A204.1 (cell line): ENCODE results near the gene RASL11A.
"Not testable (repeated sequence)": the region's sequence is repeated elsewhere in the genome, so short reads cannot be mapped to it uniquely, and the experiment has no call there.

Source experiments
- FAIRE-seq: peaks from 2 replicates; lab custom pipeline; 2012; peaks lifted over from hg19 to GRCh38; lab: Jason Lieb, UNC

Gene RASL11A

GRCh38 chr13:27300941-27301586, 30.4 kb downstream of the RASL11A start:
- no peak for FAIRE-seq

DNA sequence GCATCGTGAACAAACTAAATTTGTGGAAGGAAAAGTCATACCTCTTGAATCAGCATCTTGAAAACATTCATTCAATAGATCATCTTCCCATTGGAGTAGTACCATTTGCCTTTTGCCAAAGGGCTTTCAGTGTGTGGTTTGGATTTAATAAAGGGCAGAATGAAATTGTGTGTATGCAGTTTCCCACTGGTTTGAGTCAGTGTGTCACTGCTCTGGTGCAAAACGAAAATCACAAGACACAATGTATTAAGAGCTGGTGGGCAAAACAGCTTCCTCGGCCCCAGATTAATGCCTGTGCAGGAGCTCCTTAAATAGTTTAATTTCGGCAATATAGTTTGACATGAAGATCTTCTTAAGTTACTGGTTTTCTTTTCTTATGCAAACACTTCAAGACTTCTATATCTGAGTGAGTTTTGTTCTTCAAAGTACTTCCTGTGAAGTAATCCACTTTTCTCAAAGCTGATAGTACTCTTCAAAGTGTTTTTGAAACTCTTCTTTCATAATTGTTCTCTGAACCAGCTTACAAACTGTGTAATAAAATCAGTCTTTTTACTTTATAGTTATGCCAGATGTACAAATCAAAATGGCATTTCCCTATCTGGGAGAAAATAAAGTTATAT, 32.1 kb downstream of the RASL11A start:
- FAIRE-seq: no peak

DNA sequence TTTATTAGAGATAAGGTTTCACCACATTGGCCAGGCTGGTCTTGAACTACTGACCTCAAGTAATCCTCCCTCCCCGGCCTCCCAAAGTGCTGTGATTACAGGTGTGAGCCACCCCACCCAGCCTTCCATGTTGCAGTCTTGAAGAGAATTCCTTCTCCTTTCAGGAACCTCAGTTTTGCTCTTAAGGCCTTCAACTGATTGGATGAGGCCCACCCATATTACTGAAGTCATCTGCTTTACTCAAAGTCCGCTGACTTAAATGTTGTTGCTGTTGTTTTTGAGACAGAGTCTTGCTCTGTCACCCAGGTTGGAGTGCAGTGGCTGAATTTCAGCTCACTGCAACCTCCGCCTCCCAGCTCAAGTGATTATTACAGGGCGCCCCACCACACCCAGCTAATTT, 33.5 kb downstream of the RASL11A start:
- no peak for FAIRE-seq

- no peak for FAIRE-seq
These were observed 34.0 kb downstream of the RASL11A start for GRCh38 chr13:27304611-27305010.

DNA sequence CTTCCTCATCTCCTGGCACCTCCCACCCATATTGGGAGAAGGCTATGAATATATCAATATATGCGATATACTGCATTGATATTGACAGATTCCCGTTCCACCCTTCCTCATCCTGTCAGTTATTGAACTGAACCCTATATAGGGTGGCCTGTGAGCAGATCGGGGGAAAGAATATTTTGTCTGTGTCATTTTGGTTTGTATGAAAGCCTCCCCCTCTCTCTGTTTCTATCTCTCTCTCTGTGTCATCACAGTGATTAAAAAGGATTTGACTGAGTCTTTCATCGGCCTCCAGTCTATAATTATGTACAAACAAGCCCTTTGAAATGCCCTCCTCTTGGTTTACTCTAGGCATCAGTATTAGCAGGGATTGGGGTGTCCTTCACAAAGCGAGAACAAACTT, 35.7 kb downstream of the RASL11A start:
- FAIRE-seq: no peak

GRCh38 chr13:27308941-27309340, 38.3 kb downstream of the RASL11A start:
- no peak for FAIRE-seq

DNA sequence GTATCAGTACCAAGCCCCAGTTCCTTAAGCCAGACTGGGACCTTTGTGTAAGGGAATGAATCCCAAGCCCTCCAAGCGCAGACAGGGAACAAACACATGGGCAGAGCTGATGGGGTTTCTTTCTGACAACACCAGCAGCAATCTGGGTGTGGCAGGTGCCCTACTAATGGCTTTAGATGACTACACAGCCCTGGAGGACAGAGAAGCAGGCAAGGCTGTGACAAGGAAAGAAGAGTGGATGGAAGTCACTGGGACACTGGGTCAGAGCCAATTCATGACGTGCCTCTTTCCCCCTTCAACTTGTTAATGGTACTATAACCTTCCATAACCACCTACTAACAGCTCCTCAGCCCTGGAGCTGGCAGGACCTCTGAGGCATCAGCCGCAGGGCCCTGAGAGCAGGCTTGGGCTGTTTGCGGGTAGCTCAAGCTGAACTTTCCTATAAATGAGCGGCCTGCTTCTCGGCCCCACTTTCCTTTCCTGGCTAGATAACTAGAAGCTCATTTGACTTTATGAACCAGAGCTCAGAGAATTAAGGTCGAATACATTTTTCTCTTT, 38.9 kb downstream of the RASL11A start:
- no peak for FAIRE-seq

DNA sequence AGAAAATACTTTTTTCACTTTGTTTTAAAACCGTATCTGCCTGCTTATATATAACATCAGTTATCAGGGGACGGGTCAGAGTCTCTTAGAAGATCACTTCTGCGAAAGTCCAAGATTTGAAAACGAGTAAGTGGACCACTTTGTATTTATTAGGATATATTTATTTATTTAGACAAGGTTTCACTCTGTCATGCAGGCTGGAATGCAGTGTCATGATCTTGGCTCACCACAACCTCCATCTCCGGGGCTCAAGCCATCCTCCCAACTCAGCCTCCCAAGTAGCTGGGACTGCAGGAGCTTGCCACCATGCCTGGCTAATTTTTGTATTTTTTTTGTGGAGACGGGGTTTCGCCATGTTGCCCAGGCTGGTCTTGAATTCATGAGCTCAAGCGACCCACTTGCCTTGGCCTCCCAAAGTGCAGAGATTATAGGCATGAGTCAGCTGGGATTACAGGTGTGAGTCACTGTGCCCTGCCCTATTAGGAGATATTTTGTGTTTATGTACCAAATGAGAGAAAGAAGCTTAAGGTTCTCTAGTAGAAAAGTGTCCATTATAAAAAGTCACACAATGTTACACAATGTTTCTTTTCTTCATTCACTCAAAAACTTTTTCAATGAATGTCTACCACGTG, 39.5 kb downstream of the RASL11A start:
- FAIRE-seq: no peak

DNA sequence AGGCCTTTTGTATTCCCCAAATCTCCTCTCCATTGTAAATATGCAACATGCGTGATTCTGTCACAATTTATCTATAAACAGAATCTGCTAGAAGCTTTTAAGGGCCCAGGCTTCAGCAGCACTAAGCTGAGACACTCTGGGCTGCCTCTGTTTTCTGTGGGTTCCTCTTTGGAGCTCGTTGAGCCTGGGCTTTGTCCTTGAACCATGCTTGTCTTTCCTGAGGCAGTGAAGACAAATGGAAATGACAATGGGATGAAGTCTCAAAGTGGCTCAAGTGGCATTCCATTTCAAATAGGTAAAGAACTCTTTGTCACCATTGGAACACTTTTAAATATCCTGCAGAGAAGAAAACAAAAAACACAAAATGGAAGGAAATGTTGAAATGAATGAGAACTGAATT, 40.3 kb downstream of the RASL11A start:
- FAIRE-seq: no peak

- FAIRE-seq: no peak
These were observed 41.0 kb downstream of the RASL11A start for GRCh38 chr13:27311518-27312210.

DNA sequence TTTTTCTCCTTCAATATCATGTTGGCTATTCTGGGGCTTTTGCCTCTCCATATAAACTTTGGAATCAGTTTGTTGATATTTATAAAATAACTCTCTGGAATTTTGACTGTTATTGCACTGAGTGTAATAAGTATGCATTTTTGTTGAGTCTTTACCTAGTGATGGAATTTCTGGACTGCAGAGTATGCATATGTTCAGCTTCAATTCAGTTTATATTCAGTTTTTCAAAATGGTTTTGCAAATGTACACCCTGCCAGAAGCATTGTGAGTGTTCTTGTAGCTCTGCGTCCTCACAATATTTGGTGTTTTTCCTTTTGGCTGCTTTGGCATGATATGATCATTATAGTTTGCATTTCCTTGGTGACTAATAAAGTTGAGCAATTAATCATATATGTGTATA, 43.1 kb downstream of the RASL11A start:
- no peak for FAIRE-seq

- FAIRE-seq: no peak
These were observed 48.8 kb downstream of the RASL11A start for GRCh38 chr13:27319404-27319803.

DNA sequence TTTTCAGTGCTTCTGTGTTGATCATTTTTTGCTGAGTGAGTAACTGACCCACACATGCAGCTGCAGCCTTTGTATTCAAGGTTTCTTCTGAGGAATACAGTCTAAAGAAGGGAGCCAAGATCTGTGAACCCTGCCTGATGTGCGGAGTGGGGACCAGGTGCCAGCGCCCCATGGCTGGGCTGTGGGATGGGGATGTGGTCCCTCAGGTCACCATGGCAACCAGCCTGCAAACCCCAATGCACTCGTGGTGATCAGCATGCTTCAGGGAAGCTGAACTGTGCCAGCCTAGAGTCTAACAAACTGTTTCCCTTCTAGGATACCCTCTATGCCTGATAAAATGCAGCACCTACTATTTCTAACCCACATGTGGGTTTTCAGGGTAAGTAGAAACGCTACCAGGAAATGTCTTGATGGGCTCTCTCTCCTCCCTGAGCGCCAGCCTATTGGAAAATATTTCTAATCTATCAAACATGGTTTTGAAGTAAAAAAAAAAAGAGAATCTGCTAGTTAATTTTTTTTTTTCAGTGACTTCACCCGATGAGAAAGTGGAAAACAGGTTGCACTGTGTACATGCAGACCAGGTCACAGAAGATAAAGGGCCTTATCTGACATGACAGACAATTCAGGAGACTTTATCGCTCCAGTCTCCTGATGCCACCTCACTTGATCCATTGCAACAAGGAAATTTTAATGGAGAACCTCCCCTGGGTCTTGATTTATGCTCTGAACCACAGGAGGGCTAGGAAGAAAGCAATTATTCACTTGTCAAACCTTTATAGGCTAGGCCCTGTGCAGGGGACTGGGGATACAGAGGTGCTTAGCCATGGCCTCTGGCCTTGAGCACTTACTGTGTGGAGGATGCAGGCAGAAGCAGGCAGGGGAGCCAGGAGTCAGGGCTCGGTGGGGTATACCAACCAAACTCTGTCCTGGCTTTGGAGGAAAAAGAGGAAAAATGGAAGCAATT, 51.1 kb downstream of the RASL11A start:
- no peak for FAIRE-seq

- not testable (repeated sequence) for FAIRE-seq
These were observed 51.8 kb downstream of the RASL11A start for GRCh38 chr13:27322443-27322842.
